Measurements from ENCODE around the gene DENND1A. TPM values are rescaled to one million over a fixed set of nuclear protein-coding genes. Genes with fewer than 3 reads are reported as not detected.

The DENND1A gene
- total and polyA plus RNA-seq, 7 donors = 12.8 to 33.2 (median 19.2) TPM

DNA sequence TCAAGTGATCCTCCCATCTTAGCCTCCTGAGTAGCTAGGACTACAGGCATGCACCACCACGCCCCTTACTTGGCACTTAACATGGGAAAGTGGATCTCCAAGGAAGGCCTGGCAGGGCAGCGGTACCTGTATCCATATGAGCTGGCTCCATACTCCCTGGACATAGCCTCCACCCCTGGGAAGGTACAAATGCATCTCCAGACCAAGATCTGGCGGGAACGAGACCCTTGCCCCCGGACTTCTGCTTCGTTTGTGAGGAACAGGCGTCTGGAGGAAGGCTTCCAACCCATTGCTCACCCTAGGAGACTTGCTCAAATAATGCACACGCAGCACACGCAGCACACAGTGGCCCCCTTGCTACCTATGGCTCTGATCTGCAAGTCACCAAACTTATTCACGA, 518.7 kb downstream of the DENND1A start:
- H3K4me1 ChIP-seq = peaks cover 0 to 7% (median 6%) of the 10 kb centered on the region in 4 donors
- H3K4me3 ChIP-seq = no peak overlapping the region
- H3K36me3 ChIP-seq = no peaks in the 10 kb centered on the region
- WGBS, 2 donors = 96% methylated on average over 10 of the region's 10 CpGs
- no peaks in the 10 kb centered on the region for H3K9me3 ChIP-seq
- H3K27me3 ChIP-seq = no peaks in the 10 kb centered on the region
- no peak for TF ChIP-seq POLR2AphosphoS5 (IDR thresholded peaks at IDR 0.05)
- DNase-seq = no peak
- intact Hi-C loops (cut with DNase I) = no loop called here
- H3K27ac ChIP-seq = no peak overlapping the region

GRCh38 chr9:123410281-123410910, 519.5 kb downstream of the DENND1A start:
- WGBS, 2 donors = 89 to 97% methylated on average over 12 of the region's 12 CpGs
- intact Hi-C loops (cut with DNase I) = no loop called here
- no peak overlapping the region for H3K4me3 ChIP-seq

GRCh38 chr9:123408313-123409262, 521.3 kb downstream of the DENND1A start:
- no peak for TF ChIP-seq POLR2A (IDR thresholded peaks at IDR 0.05)
- no peak for TF ChIP-seq POLR2AphosphoS5 (IDR thresholded peaks at IDR 0.05)
- TF ChIP-seq EP300 (IDR thresholded peaks at IDR 0.05) = no peak
- TF ChIP-seq CTCF (IDR thresholded peaks at IDR 0.05) = no peak
- 95 to 97% methylated on average over 10 of the region's 10 CpGs for WGBS, 2 donors
- intact Hi-C loops (cut with DNase I) = no loop called here
- Histone ChIP-seq H3K27ac (no peak overlapping the region), H3K4me3 (no peak overlapping the region), H3K36me3 (peaks cover 0 to 3% (median 0%) of the 10 kb centered on the region in 4 donors), H3K9me3 (no peaks in the 10 kb centered on the region), H3K4me1 (peaks cover 0 to 7% (median 6%) of the 10 kb centered on the region in 4 donors), H3K27me3 (no peaks in the 10 kb centered on the region)
- DNase-seq = no peak

More at GRCh38 chr9:123410281-123410910, 519.5 kb downstream of the DENND1A start:
- H3K36me3 ChIP-seq = no peaks in the 10 kb centered on the region
- TF ChIP-seq POLR2AphosphoS5 (IDR thresholded peaks at IDR 0.05) (no peak), CTCF (IDR thresholded peaks at IDR 0.05) (no peak), EP300 (IDR thresholded peaks at IDR 0.05) (no peak), POLR2A (IDR thresholded peaks at IDR 0.05) (no peak)
- DNase-seq = no peak
- H3K4me1 ChIP-seq = peaks cover 0 to 7% (median 6%) of the 10 kb centered on the region in 4 donors
- H3K9me3 ChIP-seq = no peaks in the 10 kb centered on the region
- no peaks in the 10 kb centered on the region for H3K27me3 ChIP-seq
- H3K27ac ChIP-seq = no peak overlapping the region

DNA sequence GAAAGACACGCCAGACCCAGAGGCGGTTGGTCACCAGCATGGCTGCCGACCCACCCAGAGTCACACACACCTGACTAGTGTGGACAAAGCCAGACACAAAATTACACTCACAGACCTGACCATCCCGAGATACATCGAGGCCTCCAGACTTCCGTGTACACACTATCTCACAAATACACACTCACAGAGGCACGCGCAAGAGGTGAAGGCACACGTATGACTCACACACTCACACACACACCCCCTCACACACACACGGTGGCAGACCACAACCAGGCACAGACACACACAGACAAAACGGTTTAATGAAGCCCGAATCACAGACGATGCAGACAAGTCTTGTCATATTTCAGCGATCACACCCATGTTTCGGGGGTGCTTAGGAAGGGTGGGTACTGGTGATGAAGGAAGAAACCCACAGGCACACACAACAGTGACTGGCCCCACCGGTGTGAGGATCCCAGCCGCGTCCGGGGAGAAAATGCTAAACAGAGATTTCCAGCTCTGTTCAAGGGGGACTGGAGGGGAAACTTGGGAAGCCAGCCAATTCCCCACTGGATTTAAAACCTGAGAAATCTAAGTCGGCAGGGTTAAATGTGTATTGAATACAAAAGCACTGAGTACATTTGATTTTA, 522.6 kb downstream of the DENND1A start:
- H3K27me3 ChIP-seq = no peaks in the 10 kb centered on the region
- WGBS, 2 donors = 83 to 89% methylated on average over 20 of the region's 20 CpGs
- DNase-seq = no peak
- peaks cover 0 to 11% (median 6%) of the 10 kb centered on the region in 4 donors for H3K4me1 ChIP-seq
- intact Hi-C loops (cut with DNase I) = no loop called here
- no peak overlapping the region for H3K27ac ChIP-seq
- H3K9me3 ChIP-seq = no peaks in the 10 kb centered on the region
- peaks cover 0 to 8% (median 0%) of the 10 kb centered on the region in 4 donors for H3K36me3 ChIP-seq
- TF ChIP-seq EP300 (IDR thresholded peaks at IDR 0.05) (no peak), POLR2A (IDR thresholded peaks at IDR 0.05) (no peak), POLR2AphosphoS5 (IDR thresholded peaks at IDR 0.05) (no peak), CTCF (IDR thresholded peaks at IDR 0.05) (no peak)
- no peak overlapping the region for H3K4me3 ChIP-seq
